K562 (cell line): ENCODE measurements around the gene HBM. TPM values are rescaled to one million over a fixed set of nuclear protein-coding genes. Genes with fewer than 3 reads are reported as not detected.

Source experiments
- ATAC-seq: fragments of 200-7000 bp; cut with Tn5 transposase; 3 replicates; pipeline ENCODE4 v1.9.1; 2020; ENCODE audit warnings: moderate library complexity
- Bru-seq: library from RNA; stranded (reverse); fragments of 400-500 nt; gene quantifications from one replicate; lab custom pipeline; 2021; lab: Mats Ljungman, UMichigan
- BruChase-seq, 2 experiments: library from RNA; stranded (reverse); fragments of 400-500 nt; gene quantifications; one replicate each; lab custom pipeline; 2021; lab: Mats Ljungman, UMichigan
- BruUV-seq: library from RNA; stranded (reverse); fragments of 400-500 nt; replicated peaks from 2 replicates; lab custom pipeline; 2021; lab: Mats Ljungman, UMichigan
- CTCF ChIA-PET: fragments of 300-600 bp; formaldehyde crosslinking; extraction: SDS; loops from one replicate; lab custom pipeline; 2021; ENCODE audit warnings: low intra/inter-chr PET ratio; lab: Yijun Ruan, JAX
- POLR2A ChIA-PET: fragments of 300-600, 350-650 bp; sonication (Branson Sonifier 250); formaldehyde crosslinking; extraction: SDS; loops from one replicate; lab custom pipeline; 2021; ENCODE audit warnings: antibody characterized with exemption, inconsistent platforms; lab: Yijun Ruan, JAX
- DNase-seq, 4 experiments: peaks; one replicate each; pipeline versions ENCODE4 v3.0.0 to v3.0.0-alpha.2; 2011 to 2018; ENCODE audit warnings: low spot score in 3 of 4, mixed read lengths in 3 of 4; ENCODE audit errors: extremely low read depth in 1 of 4
- FAIRE-seq: peaks from 2 replicates; lab custom pipeline; 2011; peaks lifted over from hg19 to GRCh38; lab: Jason Lieb, UNC
- H2AFZ ChIP-seq: 2 replicates; pipeline ENCODE4 v1.6.0; 2011; ENCODE audit warnings: low read depth, low read length, control low read depth, inconsistent platforms
- H3K27ac ChIP-seq: fragments of 200-600 bp; 3 replicates; pipeline ENCODE4 v1.8.0; 2011; ENCODE audit warnings: low read depth, mild to moderate bottlenecking, control low read depth, inconsistent platforms, low read length, moderate library complexity, mixed read lengths; ENCODE audit errors: extremely low read depth
- H3K27me3 ChIP-seq, 2 experiments: fragments of 300-600 bp in 1 of 2; 2 replicates in 1 of 2; 3 replicates in 1 of 2; pipeline versions ENCODE4 v1.6.0 to v1.8.0; 2011; ENCODE audit warnings: inconsistent platforms in 2 of 2, low read length in 2 of 2, mild to moderate bottlenecking in 1 of 2, mixed read lengths in 1 of 2, moderate library complexity in 1 of 2; ENCODE audit not compliant: control insufficient read depth in 2 of 2, insufficient read depth in 2 of 2
- H3K36me3 ChIP-seq: fragments of 300-600 bp; 3 replicates; pipeline ENCODE4 v1.8.0; 2011; ENCODE audit warnings: mild to moderate bottlenecking, low read length, inconsistent platforms; ENCODE audit not compliant: control insufficient read depth, insufficient read depth
- H3K4me1 ChIP-seq, 2 experiments: fragments of 200-600 bp in 1 of 2; replicated peaks in 1 of 2; 2 replicates in 1 of 2; 3 replicates in 1 of 2; pipeline versions ENCODE4 v1.5.1 to v1.8.0; 2011; ENCODE audit warnings: inconsistent platforms in 2 of 2, low read length in 2 of 2, mild to moderate bottlenecking in 1 of 2, mixed read lengths in 1 of 2, moderate library complexity in 1 of 2; ENCODE audit not compliant: control insufficient read depth in 2 of 2, insufficient read depth in 2 of 2
- H3K4me2 ChIP-seq: 2 replicates; pipeline ENCODE4 v1.6.1; 2011; ENCODE audit warnings: low read length, control low read depth, inconsistent platforms, mixed read lengths; ENCODE audit not compliant: insufficient read depth
- H3K4me3 ChIP-seq: fragments of 200-600 bp; sonication (generic), shearing (Covaris generic); 2 replicates; pipeline ENCODE4 v1.5.1; 2016; ENCODE audit warnings: control low read depth, inconsistent platforms
- H3K79me2 ChIP-seq: fragments of 200-600 bp; 3 replicates; pipeline ENCODE4 v1.8.0; 2011; ENCODE audit warnings: low read length, inconsistent platforms; ENCODE audit not compliant: control insufficient read depth, insufficient read depth
- H3K9ac ChIP-seq, 2 experiments: 2 replicates each; pipeline versions ENCODE4 v1.6.0 to v1.6.1; 2011; ENCODE audit warnings: low read depth in 2 of 2, low read length in 2 of 2, control low read depth in 1 of 2, inconsistent platforms in 1 of 2, mild to moderate bottlenecking in 1 of 2, mixed read lengths in 1 of 2; ENCODE audit not compliant: insufficient read depth in 1 of 2
- H3K9me1 ChIP-seq: one replicate; pipeline ENCODE4 v1.6.0; 2011; ENCODE audit warnings: inconsistent platforms, mild to moderate bottlenecking, low read length, moderate library complexity; ENCODE audit not compliant: control insufficient read depth, insufficient read depth
- H3K9me3 ChIP-seq: replicated peaks from 2 replicates; pipeline ENCODE4 v1.5.1; 2011; ENCODE audit warnings: low read depth, low read length, inconsistent platforms; ENCODE audit not compliant: control insufficient read depth, insufficient read depth
- H4K20me1 ChIP-seq: replicated peaks from 2 replicates; pipeline ENCODE4 v1.6.1; 2011; ENCODE audit warnings: low read length, inconsistent platforms, mixed read lengths; ENCODE audit not compliant: control insufficient read depth, insufficient read depth
- CHD2 ChIP-seq: IDR thresholded peaks from 2 replicates; pipeline ENCODE4 v1.6.1; 2011; ENCODE audit warnings: low read depth, low read length
- E2F4 ChIP-seq: sonication (generic); formaldehyde crosslinking; IDR thresholded peaks from 2 replicates; pipeline ENCODE4 v1.8.0; 2022; ENCODE audit warnings: mild to moderate bottlenecking, low read depth, missing genetic modification reagents
- EP300 ChIP-seq: IDR thresholded peaks from 2 replicates; pipeline ENCODE4 v1.6.1; 2012; ENCODE audit warnings: low read length, improper control_type of control experiment
- FUS ChIP-seq: fragments of 200-400 bp; formaldehyde crosslinking; optimal IDR thresholded peaks from 2 replicates; pipeline ENCODE3; 2017; ENCODE audit warnings: low read depth, low read length
- HMBOX1 ChIP-seq: sonication (generic); IDR thresholded peaks from 2 replicates; pipeline ENCODE4 v1.6.1; 2016
- HMG20B ChIP-seq: fragments of 250-450 bp; sonication (Bioruptor Pico); IDR thresholded peaks from 2 replicates; pipeline ENCODE4 v1.5.0; 2021; ENCODE audit warnings: mild to moderate bottlenecking
- ILK ChIP-seq: fragments of 450-650 bp; IDR thresholded peaks from 2 replicates; pipeline ENCODE4 v1.6.1; 2016; ENCODE audit warnings: missing genetic modification characterization, low read depth, mild to moderate bottlenecking, missing compliant biosample characterization, moderate library complexity, borderline replicate concordance
- KLF16 ChIP-seq: IDR thresholded peaks from 2 replicates; pipeline ENCODE4 v1.6.1; 2016; ENCODE audit warnings: antibody characterized with exemption
- MYBL2 ChIP-seq, 2 experiments: fragments of 450-650 bp in 1 of 2; sonication (generic) in 1 of 2; formaldehyde crosslinking in 1 of 2; IDR thresholded peaks; 2 replicates each; pipeline versions ENCODE4 v1.6.1 to v1.8.1; 2017 to 2022; ENCODE audit warnings: borderline replicate concordance in 1 of 2, inconsistent platforms in 1 of 2, low read depth in 1 of 2, mild to moderate bottlenecking in 1 of 2, missing genetic modification reagents in 1 of 2, moderate library complexity in 1 of 2
- SMC3 ChIP-seq: conservative IDR thresholded peaks from 2 replicates; pipeline ENCODE4 v1.6.1; 2011; ENCODE audit warnings: low read depth, low read length, improper control_type of control experiment; ENCODE audit not compliant: insufficient read depth
- SREBF2 ChIP-seq: sonication (generic); formaldehyde crosslinking; IDR thresholded peaks from 2 replicates; pipeline ENCODE4 v1.4.0; 2020; ENCODE audit warnings: mild to moderate bottlenecking, missing genetic modification reagents
- TARDBP ChIP-seq: fragments of 450-650 bp; IDR thresholded peaks from 2 replicates; pipeline ENCODE4 v1.6.1; 2016
- TSC22D4 ChIP-seq: fragments of 450-650 bp; IDR thresholded peaks from 2 replicates; pipeline ENCODE4 v1.6.1; 2016; ENCODE audit warnings: missing genetic modification characterization, missing biosample characterization, control low read depth
- ZFP1 ChIP-seq: fragments of 450-650 bp; formaldehyde crosslinking; IDR thresholded peaks from 2 replicates; pipeline ENCODE4 v1.4.0; 2020; ENCODE audit warnings: mild to moderate bottlenecking, mixed read lengths
- ZNF274 ChIP-seq: IDR thresholded peaks from 2 replicates; pipeline ENCODE4 v1.6.1; 2011; ENCODE audit warnings: low read depth, mild to moderate bottlenecking, low read length, moderate library complexity, borderline replicate concordance
- WGBS: fragments of 100-300 bp; shearing (Covaris generic); methylation state at CpG from one replicate; pipeline ENCODE4 v1.1.6; 2016; ENCODE audit warnings: low coverage, mixed read lengths; ENCODE audit not compliant: insufficient coverage; ENCODE audit errors: missing lambda C conversion rate; 5-methylcytosine and 5-hydroxymethylcytosine counted together
- in situ Hi-C: fragments of 300-500 bp; cut with MboI; formaldehyde crosslinking; loops from 4 replicates; pipeline ENCODE4 v1.15.0; 2018; ENCODE audit warnings: inconsistent platforms, mixed read lengths
- intact Hi-C: fragments of 100-400 bp; cut with micrococcal nuclease; formaldehyde crosslinking; loops from 2 replicates; pipeline ENCODE4 v1.14.2; 2022
- long read RNA-seq, 3 experiments: library from polyadenylated mRNA in 2 of 3; library from RNA in 1 of 3; unstranded in 2 of 3; stranded (forward) in 1 of 3; transcript quantifications; one replicate each; pipeline ENCODE4 v2.0.0, GENCODE V29; 2019 to 2022
- polyA minus RNA-seq, 3 experiments: library from RNA; depleted of rRNA, polyadenylated mRNA; stranded (reverse); fragments of >200 nt; gene quantifications; 2 replicates each; pipeline ENCODE4 v1.2.3, GENCODE V29; 2011
- polyA plus RNA-seq, 8 experiments: library from polyadenylated mRNA; depleted of rRNA in 4 of 8; stranded (reverse) in 5 of 8; unstranded in 3 of 8; fragments of >200 nt; fragmentation: Nextera tagmentation in 2 of 8; fragmentation: Illumina TruSeq in 1 of 8; extraction: Ambion mirVana in 2 of 8; extraction: Trizol in 1 of 8; gene quantifications; 2 replicates each; pipeline versions ENCODE4 v1.2.1 to v1.2.3, GENCODE V29; 2011 to 2014; ENCODE audit warnings: inconsistent platforms in 1 of 8, missing spikeins in 1 of 8
- total RNA-seq, 7 experiments: library from RNA; depleted of rRNA in 6 of 7; stranded (reverse); fragments of >200 nt in 6 of 7; fragmentation: Illumina TruSeq in 2 of 7; extraction: Trizol in 2 of 7; gene quantifications; 2 replicates each; pipeline versions ENCODE4 v1.2.1 to v1.2.3, GENCODE V29; 2011 to 2021; ENCODE audit warnings: low replicate concordance in 1 of 7

HBM gene
- total RNA-seq (2011; cell fraction: chromatin; rRNA removed; ENCODE audit: low replicate concordance), result not detected in 2 replicates
- total RNA-seq (2011; cell fraction: nucleolus; rRNA removed), result not detected in 2 replicates
- not detected in 2 replicates for total RNA-seq (2011; cell fraction: nucleoplasm; rRNA removed)
- total RNA-seq (2014; rRNA removed), result not detected in 2 replicates
- total RNA-seq (2014; rRNA removed; fragmentation: Illumina TruSeq; extraction: Trizol), result not detected in 2 replicates
- not detected in 2 replicates for total RNA-seq (2015; rRNA removed; fragmentation: Illumina TruSeq; extraction: Trizol)
- total RNA-seq (2021), result not detected in 2 replicates
- polyA plus RNA-seq (2011; rRNA removed), result not detected in 2 replicates
- polyA plus RNA-seq (2011; cell fraction: cytosol; rRNA removed), result 1.2 TPM in 1 of 2 replicates, not detected in the other
- not detected in 2 replicates for polyA plus RNA-seq (2011; cell fraction: nucleus; rRNA removed)
- polyA plus RNA-seq (2012), result not detected in 2 replicates
- not detected in 2 replicates for polyA plus RNA-seq (2014; fragmentation: Illumina TruSeq; extraction: Trizol)
- polyA plus RNA-seq (2014; fragmentation: Nextera tagmentation; extraction: Ambion mirVana), result not detected
- not detected in 2 replicates for polyA plus RNA-seq (2014; rRNA removed)
- polyA minus RNA-seq (2011; rRNA and poly(A)+ RNA removed), result not detected in 2 replicates
- polyA minus RNA-seq (2011; cell fraction: cytosol; rRNA and poly(A)+ RNA removed), result not detected in 2 replicates
- not detected in 2 replicates for polyA minus RNA-seq (2011; cell fraction: nucleus; rRNA and poly(A)+ RNA removed)
- Bru-seq, nascent RNA, result percentile 26 among the genes with signal in this experiment
- not detected for BruChase-seq, experiment 1, labeled RNA remaining after a 2-hour chase
- BruChase-seq, experiment 2, labeled RNA remaining after a 6-hour chase, result not detected
- long read RNA-seq, experiment 1, partial matches to known transcripts, result 0 of 59 reads
- long read RNA-seq, experiment 1, other reads (novel, unspliced or antisense), result 59 of 59 reads
- long read RNA-seq, experiment 2, result 0 reads
- long read RNA-seq, experiment 3, partial matches to known transcripts, result 0 of 1 reads
- long read RNA-seq, experiment 3, other reads (novel, unspliced or antisense), result 1 of 1 reads

GRCh38 chr16:165539-166374 lies at the start of gene HBM:
HBM (plus strand) TSS chr16:165978; CDS start chr16:165998, 20 bp downstream.
- no peaks in the 10 kb centered on the region for H3K9me3 ChIP-seq
- WGBS, result 95% methylated on average over 45 of the region's 75 CpGs
- BruUV-seq, result no TSS peak
- DNase-seq (no peak), ATAC-seq (no peak), FAIRE-seq (no peak)
- H2AFZ ChIP-seq, result peak within 1 kb of the TSS; percentile 74; the same call in 1 of the 2 replicates
- peak within 1 kb of the TSS; percentile 66; the same call in 2 of the 3 replicates for H3K27ac ChIP-seq
- peaks cover 10 to 69% of the 10 kb centered on the region in 2 experiments; a peak in 4 of 5 replicates for H3K4me1 ChIP-seq
- no peaks in the 10 kb centered on the region for H4K20me1 ChIP-seq
- H3K36me3 ChIP-seq, result no peaks in the 10 kb centered on the region
- ChIA-PET POLR2A (no interaction called here), CTCF (no interaction called here)
- intact Hi-C loops, result no loop called here
- H3K9me1 ChIP-seq, result no peaks in the 10 kb centered on the region
- in situ Hi-C loops, result no loop called here
- H3K4me2 ChIP-seq, result peak within 1 kb of the TSS; percentile 70
- TF ChIP-seq ZNF274 (no peak), ZFP1 (no peak), SMC3 (no peak), MYBL2 (IDR thresholded peaks at IDR 0.05; ENCODE audit: low read depth) (no peak), MYBL2 (CRISPR knock-in tag; IDR thresholded peaks at IDR 0.05; ENCODE audit: borderline replicate concordance) (no peak), HMBOX1 (no peak), EP300 (no peak), KLF16 (no peak), E2F4 (CRISPR knock-in tag) (no peak), HMG20B (no peak), FUS (no peak), TSC22D4 (tag) (no peak), TARDBP (no peak), CHD2 (no peak), SREBF2 (no peak), ILK (tag) (no peak)
- no peaks in the 10 kb centered on the region for H3K79me2 ChIP-seq
- H3K27me3 ChIP-seq, result no peaks in the 10 kb centered on the region
- H3K9ac ChIP-seq, result peak within 1 kb of the TSS; percentile 59 to 89; a peak in 3 of 4 replicates
- H3K4me3 ChIP-seq, result peak within 1 kb of the TSS; percentile 35
